Nephron (organoid): ENCODE measurements around the gene TRIM72.

Source experiments
- H3K27ac Mint-ChIP-seq, 3 experiments: 2 replicates each; pipeline ENCODE4 v1.8.0; 2020; ENCODE audit warnings: mixed read lengths in 3 of 3, mild to moderate bottlenecking in 2 of 3, moderate library complexity in 1 of 3
- H3K27me3 Mint-ChIP-seq: 2 replicates; pipeline ENCODE4 v1.8.0; 2021; ENCODE audit warnings: low read depth, mild to moderate bottlenecking, moderate library complexity, mixed read lengths
- H3K36me3 Mint-ChIP-seq: 2 replicates; pipeline ENCODE4 v1.8.0; 2020; ENCODE audit warnings: low read depth, mixed read lengths
- H3K4me1 Mint-ChIP-seq: 2 replicates; pipeline ENCODE4 v1.8.0; 2020; ENCODE audit warnings: mixed read lengths
- H3K4me3 Mint-ChIP-seq, 3 experiments: 2 replicates each; pipeline ENCODE4 v1.8.0; 2020; ENCODE audit warnings: mild to moderate bottlenecking in 3 of 3, mixed read lengths in 3 of 3, moderate library complexity in 2 of 3
- H3K9me3 Mint-ChIP-seq: 2 replicates; pipeline ENCODE4 v1.8.0; 2020; ENCODE audit warnings: mixed read lengths
- CTCF ChIP-seq, 3 experiments: fragments of 200-600 bp; sonication (generic); IDR thresholded peaks; one replicate each; pipeline ENCODE4 v1.5.0; 2021; ENCODE audit warnings: antibody characterized with exemption in 3 of 3; ENCODE audit not compliant: unreplicated experiment in 3 of 3

TRIM72 gene

GRCh38 chr16:31185339-31185738, 28.6 kb upstream of the TRIM72 start:
- Mint-ChIP-seq H3K9me3 (no peaks in the 10 kb centered on the region), H3K27ac (no peak overlapping the region), H3K4me1 (peaks cover 31% of the 10 kb centered on the region), H3K27me3 (no peaks in the 10 kb centered on the region), H3K36me3 (peaks cover 89% of the 10 kb centered on the region), H3K4me3 (peak overlapping the region in 2 of 3 experiments; percentile 4 to 27)
- no peak for TF ChIP-seq CTCF (IDR thresholded peaks at IDR 0.05; ENCODE audit: unreplicated experiment in 3 of 3)

GRCh38 chr16:31186176-31186575, 27.7 kb upstream of the TRIM72 start:
- Mint-ChIP-seq H3K4me3 (peak overlapping the region in 1 of 3 experiments; percentile 18), H3K36me3 (peaks cover 95% of the 10 kb centered on the region), H3K4me1 (peaks cover 31% of the 10 kb centered on the region), H3K27ac (no peak overlapping the region), H3K27me3 (no peaks in the 10 kb centered on the region), H3K9me3 (no peaks in the 10 kb centered on the region)
- no peak for TF ChIP-seq CTCF (IDR thresholded peaks at IDR 0.05; ENCODE audit: unreplicated experiment in 3 of 3)

- Mint-ChIP-seq H3K9me3 (no peaks in the 10 kb centered on the region), H3K27me3 (no peaks in the 10 kb centered on the region), H3K27ac (no peak overlapping the region), H3K4me1 (peaks cover 24% of the 10 kb centered on the region), H3K36me3 (peaks cover 98% of the 10 kb centered on the region), H3K4me3 (no peak overlapping the region)
- TF ChIP-seq CTCF (IDR thresholded peaks at IDR 0.05; ENCODE audit: unreplicated experiment in 3 of 3): no peak
Measured at GRCh38 chr16:31186930-31187807, 26.8 kb upstream of the TRIM72 start.

- Mint-ChIP-seq H3K27ac (no peak overlapping the region), H3K4me1 (peaks cover 18% of the 10 kb centered on the region), H3K9me3 (no peaks in the 10 kb centered on the region), H3K4me3 (no peak overlapping the region), H3K36me3 (peaks cover 94% of the 10 kb centered on the region), H3K27me3 (no peaks in the 10 kb centered on the region)
- TF ChIP-seq CTCF (IDR thresholded peaks at IDR 0.05; ENCODE audit: unreplicated experiment in 3 of 3): no peak
Measured at GRCh38 chr16:31187808-31188189, 26.1 kb upstream of the TRIM72 start.

- Mint-ChIP-seq H3K27me3 (no peaks in the 10 kb centered on the region), H3K9me3 (no peaks in the 10 kb centered on the region), H3K4me1 (peaks cover 9% of the 10 kb centered on the region), H3K27ac (no peak overlapping the region), H3K36me3 (peaks cover 94% of the 10 kb centered on the region), H3K4me3 (no peak overlapping the region)
- no peak for TF ChIP-seq CTCF (IDR thresholded peaks at IDR 0.05; ENCODE audit: unreplicated experiment in 3 of 3)
Measured at GRCh38 chr16:31188450-31189411, 25.2 kb upstream of the TRIM72 start.
